HG03520 (cell line): Measurements from ENCODE around the gene CDH24.

ENCODE experiments used
- ATAC-seq: cut with Tn5 transposase; IDR thresholded peaks from one replicate; pipeline ENCODE4 v1.9.1; 2021; ENCODE audit warnings: mild to moderate bottlenecking, moderate library complexity; ENCODE audit not compliant: unreplicated experiment

The CDH24 gene

GRCh38 chr14:23066855-23067744, 9.8 kb upstream of the CDH24 start:
- no peak for ATAC-seq

DNA sequence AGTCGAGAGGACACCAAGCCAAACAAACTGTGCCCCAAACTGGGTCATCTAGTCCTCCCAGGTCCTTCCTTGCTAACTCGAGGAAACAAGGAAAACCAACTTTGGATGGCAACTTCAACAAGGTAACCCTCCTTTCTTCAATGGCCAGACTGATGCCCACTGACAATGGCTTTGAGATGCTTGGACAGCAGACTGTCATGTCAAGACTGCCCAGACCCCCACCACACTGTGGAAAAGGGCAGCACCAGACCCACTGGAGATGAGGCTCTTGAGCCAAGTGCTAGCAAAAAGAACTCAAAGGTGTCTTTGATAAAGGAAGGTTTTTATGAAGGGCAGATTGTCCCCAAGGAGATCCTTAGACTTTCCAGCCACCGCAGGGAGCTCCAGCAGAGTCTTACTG, 9.0 kb upstream of the CDH24 start:
- no peak for ATAC-seq

- ATAC-seq: no peak
These were observed 6.3 kb upstream of the CDH24 start for GRCh38 chr14:23063601-23064000.

DNA sequence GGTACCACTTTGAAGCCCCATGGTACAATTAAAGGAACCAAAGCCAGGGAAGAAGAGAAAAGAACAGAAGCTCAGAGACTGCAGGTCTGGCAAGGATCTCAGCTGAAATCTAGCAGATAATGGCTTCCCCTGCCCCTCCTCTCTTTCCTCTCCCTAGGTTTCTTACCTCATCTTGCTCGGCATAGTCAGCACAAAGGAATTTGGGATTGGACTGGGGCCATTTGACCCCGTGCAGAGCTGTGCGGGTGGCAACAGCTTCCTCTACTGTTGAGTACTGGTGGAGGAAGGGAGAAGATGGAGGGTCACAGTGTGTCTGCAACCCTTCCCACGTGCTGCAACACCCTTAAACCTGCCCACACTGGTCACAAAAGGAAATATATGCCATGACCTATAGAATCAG, 4.7 kb upstream of the CDH24 start:
- no peak for ATAC-seq

DNA sequence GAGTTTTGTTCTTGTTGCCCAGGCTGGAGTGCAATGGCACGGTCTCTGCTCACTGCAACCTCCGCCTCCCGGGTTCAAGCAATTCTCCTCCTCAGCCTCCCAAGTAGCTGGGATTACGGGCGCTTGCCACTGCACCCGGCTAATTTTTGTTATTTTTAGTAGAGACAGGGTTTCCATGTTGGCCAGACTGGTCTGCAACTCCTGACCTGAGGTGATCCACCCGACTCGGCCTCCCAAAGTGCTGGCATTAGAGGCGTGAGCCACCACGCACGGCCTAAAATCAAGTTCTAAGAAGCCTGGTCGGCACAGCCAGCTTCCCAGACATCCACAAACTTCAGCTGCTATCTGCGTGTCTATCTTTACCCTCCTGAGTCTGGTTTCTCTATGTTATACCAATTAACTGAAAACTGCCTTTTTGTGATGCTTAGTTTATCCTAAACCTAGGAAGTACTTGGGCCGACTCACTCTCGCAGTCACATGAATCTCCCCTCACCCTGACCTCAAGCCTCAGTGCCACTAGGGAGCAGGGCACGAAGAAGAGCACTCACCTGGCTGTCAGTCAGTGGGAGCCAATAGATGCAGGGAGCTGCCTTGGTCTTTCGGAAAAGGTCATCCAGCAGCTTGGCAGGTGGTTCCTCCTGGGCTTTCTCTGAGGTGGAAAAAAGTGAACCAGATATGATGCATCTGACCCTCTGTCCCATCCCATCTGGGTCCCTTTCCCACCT, 3.4 kb upstream of the CDH24 start:
- ATAC-seq: no peak

DNA sequence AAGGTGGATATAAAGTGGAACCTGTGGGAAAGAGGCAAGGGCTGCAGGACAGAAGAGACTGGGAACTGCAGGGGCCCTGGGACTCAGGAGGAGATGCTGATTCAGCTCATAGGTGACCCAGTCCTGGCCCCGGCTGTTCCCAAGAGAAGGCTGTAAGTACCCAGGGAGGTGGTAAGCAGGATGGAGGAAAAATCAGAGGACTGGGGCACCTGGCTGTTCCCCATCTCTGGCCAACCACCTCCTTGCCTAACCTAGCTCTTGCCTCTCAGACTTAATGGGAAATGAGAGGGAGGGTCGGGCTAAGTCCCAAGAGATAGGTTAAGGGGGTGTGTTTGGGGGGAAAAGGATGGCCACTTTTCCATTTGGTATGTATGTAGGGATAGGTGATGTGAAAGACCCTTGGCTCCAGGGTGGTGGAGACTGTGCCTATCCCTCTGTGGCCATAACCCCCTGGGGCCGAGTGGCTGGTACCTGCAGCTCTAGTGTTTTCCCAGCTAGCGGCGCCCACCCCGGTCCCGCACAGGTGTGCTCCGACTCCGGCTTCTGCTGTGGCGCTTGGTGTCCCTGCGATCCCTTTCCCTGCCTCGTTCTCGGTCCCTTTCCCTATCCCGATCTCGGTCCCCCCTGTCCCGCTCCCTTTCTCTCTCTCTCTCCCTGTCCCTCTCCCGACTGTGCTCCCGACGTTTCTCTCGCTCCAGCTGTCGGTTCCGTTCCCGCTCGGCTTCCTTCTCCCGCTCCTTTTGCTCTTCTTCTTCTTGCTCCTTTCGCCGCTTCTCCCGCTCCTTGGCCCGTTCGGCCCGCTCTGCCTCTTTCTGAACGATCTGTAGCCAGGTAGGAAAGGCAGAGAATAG, 1.6 kb upstream of the CDH24 start:
- no peak for ATAC-seq

- peak; percentile 47 for ATAC-seq
These were observed 685 bp upstream of the CDH24 start for GRCh38 chr14:23057757-23058653.

- no peak for ATAC-seq
These were observed 970 bp downstream of the CDH24 start for GRCh38 chr14:23056145-23056955.

- no peak for ATAC-seq
These were observed 1.6 kb downstream of the CDH24 start for GRCh38 chr14:23055621-23056144.

DNA sequence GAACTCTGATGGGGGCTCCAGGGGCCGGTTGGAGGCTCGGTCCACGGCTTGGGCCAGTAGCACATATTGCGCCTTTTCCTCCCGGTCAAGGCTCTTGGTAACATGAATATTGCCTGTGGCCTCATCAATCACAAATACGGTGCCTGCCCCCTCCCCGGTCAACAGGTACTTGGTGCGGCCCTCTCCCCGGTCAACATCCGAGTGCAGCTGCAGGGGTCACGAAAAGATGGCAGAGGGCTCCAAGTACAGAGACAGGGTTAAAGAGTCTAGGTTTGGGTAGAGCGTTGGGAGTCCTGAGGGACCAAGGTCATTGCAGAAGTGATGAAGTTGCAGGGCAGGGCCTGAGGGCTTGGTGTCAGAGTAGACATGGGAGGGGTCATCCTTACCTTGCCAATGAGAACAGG, 2.2 kb downstream of the CDH24 start:
- ATAC-seq: no peak

DNA sequence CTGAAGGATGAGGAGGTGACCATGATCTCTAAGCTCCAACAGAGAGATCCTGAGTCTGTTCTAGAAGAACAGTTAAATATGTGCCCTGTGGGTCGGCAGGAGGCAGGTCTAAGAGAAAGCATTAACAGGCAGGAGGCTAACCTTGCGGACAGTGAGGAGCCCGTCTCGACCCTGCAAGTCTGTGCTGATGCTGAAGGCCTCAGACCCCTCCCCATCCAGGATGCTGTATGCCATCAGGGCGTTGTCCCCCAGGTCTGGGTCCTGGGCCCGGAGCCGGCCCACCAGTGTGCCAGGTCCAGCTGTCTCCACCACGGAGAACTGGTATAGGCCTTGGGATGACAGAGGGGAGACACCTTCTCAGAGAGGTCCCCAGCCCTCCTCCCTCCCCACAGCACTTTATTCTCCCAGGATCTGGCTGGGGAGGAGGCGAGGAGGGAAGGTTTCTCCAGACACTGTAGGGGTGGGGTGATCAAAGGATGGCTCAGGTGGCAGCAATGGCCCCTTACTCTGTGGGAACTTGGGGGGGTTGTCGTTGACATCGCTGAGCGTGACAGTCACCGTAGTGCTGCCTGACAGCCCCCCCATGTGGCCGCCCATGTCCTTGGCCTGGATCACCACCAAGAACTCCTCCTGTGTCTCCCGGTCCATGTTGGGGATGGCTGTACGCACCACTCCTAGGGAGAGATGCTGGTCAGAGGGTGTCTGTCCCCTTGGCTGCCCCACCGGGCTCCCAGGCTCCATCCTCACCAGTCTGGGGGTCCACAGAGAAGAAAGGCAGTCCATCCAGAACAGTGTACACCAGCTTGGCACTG, 3.1 kb downstream of the CDH24 start:
- ATAC-seq: no peak

DNA sequence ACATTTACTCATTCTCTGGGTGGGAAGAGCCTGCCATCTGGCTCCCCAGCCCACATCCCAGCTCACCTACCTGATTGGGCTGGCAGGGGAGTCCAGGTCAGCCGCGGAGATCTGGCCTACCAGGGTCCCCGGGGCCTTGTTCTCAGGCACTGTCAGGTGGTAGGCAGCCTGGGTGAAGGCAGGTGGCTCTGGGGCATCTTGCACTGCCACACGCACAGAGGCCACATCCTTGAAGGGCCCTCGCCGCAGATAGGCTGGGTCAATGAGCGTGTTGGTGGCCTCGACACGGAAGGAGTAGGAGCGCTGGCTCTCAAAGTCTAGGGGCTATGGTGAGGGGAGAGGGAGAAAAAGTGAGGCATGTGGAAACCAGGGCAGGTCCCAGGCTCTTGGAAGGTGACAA, 3.9 kb downstream of the CDH24 start:
- ATAC-seq: no peak

GRCh38 chr14:23052671-23053070, 4.6 kb downstream of the CDH24 start:
- no peak for ATAC-seq

DNA sequence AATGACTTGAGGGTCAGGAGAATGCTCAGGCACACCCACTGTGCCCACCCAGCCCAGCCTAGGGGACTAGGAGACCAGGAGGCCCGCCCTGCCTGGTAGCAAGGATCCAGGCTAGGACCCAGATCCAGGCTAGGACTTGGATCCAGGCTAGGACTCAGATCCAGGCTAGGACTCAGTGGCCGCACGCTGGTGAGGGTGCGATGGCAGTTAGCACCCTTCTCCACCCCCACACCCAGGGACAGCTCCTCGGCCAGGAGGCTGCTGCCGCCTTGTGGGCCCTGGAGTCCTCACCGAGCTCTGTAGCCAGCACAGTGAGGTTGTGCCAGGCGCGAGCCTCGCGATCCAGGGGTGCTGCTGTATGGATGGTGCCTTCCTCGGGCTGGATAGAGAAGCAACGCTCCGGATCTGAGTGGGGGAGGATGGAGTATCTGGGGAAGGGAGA, 5.1 kb downstream of the CDH24 start:
- ATAC-seq: no peak

- no peak for ATAC-seq
These were observed 5.9 kb downstream of the CDH24 start for GRCh38 chr14:23051141-23052057.

DNA sequence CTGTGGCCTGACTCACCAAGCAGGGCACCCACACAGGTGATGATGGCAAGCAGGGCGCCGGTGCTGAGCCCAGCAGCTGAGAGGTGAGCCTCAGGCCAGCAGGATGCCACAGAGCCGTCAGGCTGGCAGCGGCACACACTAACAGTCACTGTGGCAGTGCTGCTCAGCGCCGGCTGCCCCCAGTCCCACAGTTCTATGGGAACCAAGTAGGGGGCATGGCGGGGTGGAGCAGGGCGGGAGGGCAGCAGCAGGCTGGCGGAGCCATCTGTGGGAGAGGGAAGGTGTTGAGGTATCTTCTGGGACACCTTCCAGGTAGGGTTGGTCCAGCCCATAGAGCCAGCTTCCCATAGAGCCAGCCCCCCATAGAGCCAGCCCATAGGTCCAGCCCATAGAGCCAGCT, 8.3 kb downstream of the CDH24 start:
- no peak for ATAC-seq
